ENCODE results near the gene USP25.
"Not testable (repeated sequence)": the region's sequence is repeated elsewhere in the genome, so short reads cannot be mapped to it uniquely, and the experiment has no call there.

Gene USP25

GRCh38 chr21:15732996-15733329, 3.2 kb downstream of the USP25 start:
- no peak for TF ChIP-seq CTCF (IDR thresholded peaks at IDR 0.05; ENCODE audit: low read depth, low read length)
- H3K9me3 ChIP-seq (ENCODE audit: severe bottlenecking), result peaks cover 2% of the 10 kb centered on the region
- no peak overlapping the region for H3K4me3 ChIP-seq (ENCODE audit: low read depth, low read length)
- no peak overlapping the region for H3K27ac ChIP-seq
- no peaks in the 10 kb centered on the region for H3K36me3 ChIP-seq
- DNase-seq, result no peak
- no peaks in the 10 kb centered on the region for H3K27me3 ChIP-seq (ENCODE audit: insufficient read depth, low read depth, severe bottlenecking)

- Histone ChIP-seq H3K4me3 (ENCODE audit: low read depth, low read length) (no peak overlapping the region), H3K27ac (no peak overlapping the region), H3K36me3 (no peaks in the 10 kb centered on the region), H3K27me3 (ENCODE audit: insufficient read depth, low read depth, severe bottlenecking) (no peaks in the 10 kb centered on the region), H3K9me3 (ENCODE audit: severe bottlenecking) (peaks cover 2% of the 10 kb centered on the region)
- no peak for TF ChIP-seq CTCF (IDR thresholded peaks at IDR 0.05; ENCODE audit: low read depth, low read length)
- no peak for DNase-seq
Observed at GRCh38 chr21:15735409-15735808, 5.6 kb downstream of the USP25 start.

- H3K27me3 ChIP-seq (ENCODE audit: insufficient read depth, low read depth, severe bottlenecking); H3K36me3 ChIP-seq; H3K4me3 ChIP-seq (ENCODE audit: low read depth, low read length); H3K9me3 ChIP-seq (ENCODE audit: severe bottlenecking); H3K27ac ChIP-seq; DNase-seq: not testable (repeated sequence)
Observed at GRCh38 chr21:15735931-15736330, 6.1 kb downstream of the USP25 start.

- H3K9me3 ChIP-seq (ENCODE audit: severe bottlenecking); DNase-seq; H3K4me3 ChIP-seq (ENCODE audit: low read depth, low read length); H3K27me3 ChIP-seq (ENCODE audit: insufficient read depth, low read depth, severe bottlenecking); H3K36me3 ChIP-seq; H3K27ac ChIP-seq: not testable (repeated sequence)
Observed at GRCh38 chr21:15738779-15739178, 9.0 kb downstream of the USP25 start.

GRCh38 chr21:15740383-15740782, 10.6 kb downstream of the USP25 start:
- H3K27me3 ChIP-seq (ENCODE audit: insufficient read depth, low read depth, severe bottlenecking), result no peaks in the 10 kb centered on the region
- H3K36me3 ChIP-seq, result no peaks in the 10 kb centered on the region
- no peak for DNase-seq
- no peak for TF ChIP-seq CTCF (IDR thresholded peaks at IDR 0.05; ENCODE audit: low read depth, low read length)
- H3K27ac ChIP-seq, result no peak overlapping the region
- H3K4me3 ChIP-seq (ENCODE audit: low read depth, low read length), result no peak overlapping the region
- peaks cover 2% of the 10 kb centered on the region for H3K9me3 ChIP-seq (ENCODE audit: severe bottlenecking)

GRCh38 chr21:15741510-15741909, 11.7 kb downstream of the USP25 start:
- H3K36me3 ChIP-seq, result no peaks in the 10 kb centered on the region
- no peak overlapping the region for H3K4me3 ChIP-seq (ENCODE audit: low read depth, low read length)
- H3K27ac ChIP-seq, result no peak overlapping the region
- H3K9me3 ChIP-seq (ENCODE audit: severe bottlenecking), result peaks cover 2% of the 10 kb centered on the region
- no peaks in the 10 kb centered on the region for H3K27me3 ChIP-seq (ENCODE audit: insufficient read depth, low read depth, severe bottlenecking)
- TF ChIP-seq CTCF (IDR thresholded peaks at IDR 0.05; ENCODE audit: low read depth, low read length), result no peak
- no peak for DNase-seq

- no peaks in the 10 kb centered on the region for H3K36me3 ChIP-seq
- no peak overlapping the region for H3K27ac ChIP-seq
- DNase-seq, result no peak
- H3K4me3 ChIP-seq (ENCODE audit: low read depth, low read length), result no peak overlapping the region
- no peaks in the 10 kb centered on the region for H3K27me3 ChIP-seq (ENCODE audit: insufficient read depth, low read depth, severe bottlenecking)
- TF ChIP-seq CTCF (IDR thresholded peaks at IDR 0.05; ENCODE audit: low read depth, low read length), result no peak
- peaks cover 2% of the 10 kb centered on the region for H3K9me3 ChIP-seq (ENCODE audit: severe bottlenecking)
Observed at GRCh38 chr21:15742052-15742670, 12.4 kb downstream of the USP25 start.

Measured in WERI-Rb-1 (cell line).